ENCODE measurements around the gene MC3R. TPM values are rescaled to one million over a fixed set of nuclear protein-coding genes. Genes with fewer than 3 reads are reported as not detected.
"Not testable (repeated sequence)": the region's sequence is repeated elsewhere in the genome, so short reads cannot be mapped to it uniquely, and the experiment has no call there.

MC3R gene
- total RNA-seq, 4 donors from 2014 or later = not detected

GRCh38 chr20:56215115-56215514, 33.4 kb upstream of the MC3R start:
- intact Hi-C loops (cut with DNase I; ENCODE audit: low total_unique reads) = no loop called here

GRCh38 chr20:56217829-56218228, 30.7 kb upstream of the MC3R start:
- Histone ChIP-seq H3K4me1 (no peaks in the 10 kb centered on the region), H3K36me3 (no peaks in the 10 kb centered on the region), H3K27ac (no peak overlapping the region), H3K9me3 (no peaks in the 10 kb centered on the region), H3K27me3 (no peaks in the 10 kb centered on the region), H3K4me3 (no peak overlapping the region)
- TF ChIP-seq POLR2A (IDR thresholded peaks at IDR 0.05) = no peak
- TF ChIP-seq CTCF (IDR thresholded peaks at IDR 0.05) = no peak
- DNase-seq = no peak
- intact Hi-C loops (cut with DNase I; ENCODE audit: low total_unique reads) = no loop called here

More at GRCh38 chr20:56215115-56215514, 33.4 kb upstream of the MC3R start:
- Histone ChIP-seq H3K27ac (no peak overlapping the region), H3K4me1 (no peaks in the 10 kb centered on the region), H3K4me3 (no peak overlapping the region), H3K36me3 (no peaks in the 10 kb centered on the region), H3K9me3 (no peaks in the 10 kb centered on the region), H3K27me3 (no peaks in the 10 kb centered on the region)
- no peak for TF ChIP-seq POLR2A (IDR thresholded peaks at IDR 0.05)
- TF ChIP-seq CTCF (IDR thresholded peaks at IDR 0.05) = no peak
- no peak for DNase-seq

- H3K4me3 ChIP-seq; H3K9me3 ChIP-seq; H3K27ac ChIP-seq; intact Hi-C loops (cut with DNase I; ENCODE audit: low total_unique reads); H3K27me3 ChIP-seq; H3K36me3 ChIP-seq; DNase-seq; H3K4me1 ChIP-seq: not testable (repeated sequence)
These were observed 27.3 kb upstream of the MC3R start for GRCh38 chr20:56221186-56221585.

GRCh38 chr20:56222201-56222600, 26.3 kb upstream of the MC3R start:
- Histone ChIP-seq H3K27ac (no peak overlapping the region), H3K36me3 (no peaks in the 10 kb centered on the region), H3K4me1 (no peaks in the 10 kb centered on the region), H3K27me3 (no peaks in the 10 kb centered on the region), H3K4me3 (no peak overlapping the region), H3K9me3 (no peaks in the 10 kb centered on the region)
- TF ChIP-seq POLR2A (IDR thresholded peaks at IDR 0.05) = no peak
- TF ChIP-seq CTCF (IDR thresholded peaks at IDR 0.05) = no peak
- intact Hi-C loops (cut with DNase I; ENCODE audit: low total_unique reads) = no loop called here
- no peak for DNase-seq

- intact Hi-C loops (cut with DNase I; ENCODE audit: low total_unique reads) = no loop called here
- H3K36me3 ChIP-seq = no peaks in the 10 kb centered on the region
- DNase-seq = no peak
- no peak overlapping the region for H3K4me3 ChIP-seq
- no peak for TF ChIP-seq CTCF (IDR thresholded peaks at IDR 0.05)
- no peak for TF ChIP-seq POLR2A (IDR thresholded peaks at IDR 0.05)
- H3K27me3 ChIP-seq = no peaks in the 10 kb centered on the region
- H3K4me1 ChIP-seq = no peaks in the 10 kb centered on the region
- H3K27ac ChIP-seq = no peak overlapping the region
- H3K9me3 ChIP-seq = no peaks in the 10 kb centered on the region
These were observed 25.6 kb upstream of the MC3R start for GRCh38 chr20:56222945-56223344.

GRCh38 chr20:56223352-56223751, 25.2 kb upstream of the MC3R start:
- no peak overlapping the region for H3K27ac ChIP-seq
- TF ChIP-seq POLR2A (IDR thresholded peaks at IDR 0.05) (no peak), CTCF (IDR thresholded peaks at IDR 0.05) (no peak)
- no peaks in the 10 kb centered on the region for H3K36me3 ChIP-seq
- no peak overlapping the region for H3K4me3 ChIP-seq
- DNase-seq = no peak
- no peaks in the 10 kb centered on the region for H3K9me3 ChIP-seq
- no peaks in the 10 kb centered on the region for H3K4me1 ChIP-seq
- intact Hi-C loops (cut with DNase I; ENCODE audit: low total_unique reads) = no loop called here
- no peaks in the 10 kb centered on the region for H3K27me3 ChIP-seq
